ENCODE measurements around the gene HMGCL. TPM values are rescaled to one million over a fixed set of nuclear protein-coding genes. Genes with fewer than 3 reads are reported as not detected.
A peak's percentile ranks its signal among the peaks of the same experiment; 100 is the strongest.

The HMGCL gene
- total RNA-seq, 1 donor from 2014 or later, result 33.7 TPM

GRCh38 chr1:23800400-23801337 lies 24.6 kb downstream of the HMGCL start, which contains the start of gene GALE:
Gene GALE, minus strand, starts transcription at chr1:23800754. Its CDS starts 1,747 bp downstream, at chr1:23799007.
- H3K4me1 Mint-ChIP-seq (ENCODE audit: unreplicated experiment), result peaks cover 8% of the 10 kb centered on the region
- H3K36me3 Mint-ChIP-seq, result peaks cover 9% of the 10 kb centered on the region
- peak within 1 kb of the TSS; percentile 98 for H3K4me3 Mint-ChIP-seq
- no peaks in the 10 kb centered on the region for H3K27me3 Mint-ChIP-seq
- no peaks in the 10 kb centered on the region for H3K9me3 Mint-ChIP-seq
- DNase-seq (ENCODE audit: extremely low spot score, unreplicated experiment), result peak; percentile 93
- peak within 1 kb of the TSS; percentile 98 for H3K27ac Mint-ChIP-seq
- TF ChIP-seq CTCF (conservative IDR thresholded peaks at IDR 0.05), result no peak

- DNase-seq (ENCODE audit: extremely low spot score, unreplicated experiment), result no peak
- TF ChIP-seq CTCF (conservative IDR thresholded peaks at IDR 0.05), result no peak
- no peaks in the 10 kb centered on the region for H3K9me3 Mint-ChIP-seq
- peaks cover 5% of the 10 kb centered on the region for H3K36me3 Mint-ChIP-seq
- H3K27ac Mint-ChIP-seq, result peak overlapping the region; percentile 98
- peaks cover 8% of the 10 kb centered on the region for H3K4me1 Mint-ChIP-seq (ENCODE audit: unreplicated experiment)
- H3K4me3 Mint-ChIP-seq, result peak overlapping the region; percentile 98
- no peaks in the 10 kb centered on the region for H3K27me3 Mint-ChIP-seq
Observed at GRCh38 chr1:23799570-23800399, 25.4 kb downstream of the HMGCL start.

GRCh38 chr1:23799255-23799569 lies 26.0 kb downstream of the HMGCL start:
- Mint-ChIP-seq H3K27ac (peak overlapping the region; percentile 98), H3K4me3 (peak overlapping the region; percentile 98)

GRCh38 chr1:23798662-23799142 lies 26.5 kb downstream of the HMGCL start:
- TF ChIP-seq CTCF (conservative IDR thresholded peaks at IDR 0.05), result peak; percentile 23
- H3K36me3 Mint-ChIP-seq, result peaks cover 2% of the 10 kb centered on the region
- no peak for DNase-seq (ENCODE audit: extremely low spot score, unreplicated experiment)
- H3K4me3 Mint-ChIP-seq, result peak overlapping the region; percentile 98
- H3K9me3 Mint-ChIP-seq, result no peaks in the 10 kb centered on the region
- H3K4me1 Mint-ChIP-seq (ENCODE audit: unreplicated experiment), result peaks cover 8% of the 10 kb centered on the region
- H3K27ac Mint-ChIP-seq, result no peak overlapping the region
- no peaks in the 10 kb centered on the region for H3K27me3 Mint-ChIP-seq

More at GRCh38 chr1:23799255-23799569, 26.0 kb downstream of the HMGCL start:
- no peaks in the 10 kb centered on the region for H3K27me3 Mint-ChIP-seq
- H3K9me3 Mint-ChIP-seq, result no peaks in the 10 kb centered on the region
- peaks cover 5% of the 10 kb centered on the region for H3K36me3 Mint-ChIP-seq
- TF ChIP-seq CTCF (conservative IDR thresholded peaks at IDR 0.05), result no peak
- peaks cover 8% of the 10 kb centered on the region for H3K4me1 Mint-ChIP-seq (ENCODE audit: unreplicated experiment)
- no peak for DNase-seq (ENCODE audit: extremely low spot score, unreplicated experiment)

Measured in type B pancreatic cell (in vitro differentiated cells).